ENCODE data around the gene ELK3. TPM values are rescaled to one million over a fixed set of nuclear protein-coding genes. Genes with fewer than 3 reads are reported as not detected.

The ELK3 gene
- total and polyA plus RNA-seq, 12 donors = 6.6 to 33.6 (median 18.7) TPM

GRCh38 chr12:96294831-96295230, 100.7 kb downstream of the ELK3 start:
- peaks cover 0 to 10% of the 10 kb centered on the region in 2 donors for H3K36me3 ChIP-seq (replicated peaks in 1 of 2)
- 69 to 74% (median 73%) methylated on average over 3 of the region's 3 CpGs for WGBS, 4 donors
- TF ChIP-seq CTCF (IDR thresholded peaks at IDR 0.05) (no peak), POLR2A (IDR thresholded peaks at IDR 0.05) (no peak)
- no peak overlapping the region for H3K4me3 ChIP-seq
- no peak overlapping the region for H3K27ac ChIP-seq
- DNase-seq = no peak
- no peaks in the 10 kb centered on the region for H3K4me1 ChIP-seq (replicated peaks in 1 of 2)
- intact Hi-C loops (cut with DNase I) = no loop called here
- no peaks in the 10 kb centered on the region for H3K9me3 ChIP-seq (replicated peaks in 1 of 3)
- no peaks in the 10 kb centered on the region for H3K27me3 ChIP-seq

- no peak overlapping the region for H3K27ac ChIP-seq
- H3K9me3 ChIP-seq (replicated peaks in 1 of 3) = no peaks in the 10 kb centered on the region
- no peak for DNase-seq
- TF ChIP-seq CTCF (IDR thresholded peaks at IDR 0.05) = no peak
- no peak for TF ChIP-seq POLR2A (IDR thresholded peaks at IDR 0.05)
- no peaks in the 10 kb centered on the region for H3K4me1 ChIP-seq (replicated peaks in 1 of 2)
- 85 to 98% (median 91%) methylated on average over 6 of the region's 6 CpGs for WGBS, 4 donors
- H3K36me3 ChIP-seq (replicated peaks in 1 of 2) = peaks cover 0 to 10% of the 10 kb centered on the region in 2 donors
- H3K27me3 ChIP-seq = no peaks in the 10 kb centered on the region
- intact Hi-C loops (cut with DNase I) = no loop called here
- no peak overlapping the region for H3K4me3 ChIP-seq
Observed at GRCh38 chr12:96295532-96296160, 101.5 kb downstream of the ELK3 start.

- intact Hi-C loops (cut with DNase I) = no loop called here
- DNase-seq = no peak
- Histone ChIP-seq H3K4me3 (no peak overlapping the region), H3K27me3 (no peaks in the 10 kb centered on the region), H3K27ac (no peak overlapping the region), H3K9me3 (replicated peaks in 1 of 3) (no peaks in the 10 kb centered on the region), H3K4me1 (replicated peaks in 1 of 2) (no peaks in the 10 kb centered on the region), H3K36me3 (replicated peaks in 1 of 2) (peaks cover 0 to 10% of the 10 kb centered on the region in 2 donors)
- TF ChIP-seq POLR2A (IDR thresholded peaks at IDR 0.05) (no peak), CTCF (IDR thresholded peaks at IDR 0.05) (no peak)
- 90 to 97% (median 95%) methylated on average over 4 of the region's 4 CpGs for WGBS, 4 donors
Observed at GRCh38 chr12:96297504-96297903, 103.3 kb downstream of the ELK3 start.

GRCh38 chr12:96300064-96300463, 105.9 kb downstream of the ELK3 start:
- intact Hi-C loops (cut with DNase I) = no loop called here
- H3K4me1 ChIP-seq (replicated peaks in 1 of 2) = no peaks in the 10 kb centered on the region
- no peaks in the 10 kb centered on the region for H3K27me3 ChIP-seq
- 91 to 97% (median 96%) methylated on average over 5 of the region's 5 CpGs for WGBS, 4 donors
- no peak for DNase-seq
- no peak overlapping the region for H3K27ac ChIP-seq
- H3K36me3 ChIP-seq (replicated peaks in 1 of 2) = peaks cover 0 to 10% of the 10 kb centered on the region in 2 donors
- no peak overlapping the region for H3K4me3 ChIP-seq
- H3K9me3 ChIP-seq (replicated peaks in 1 of 3) = no peaks in the 10 kb centered on the region
- TF ChIP-seq POLR2A (IDR thresholded peaks at IDR 0.05) (no peak), CTCF (IDR thresholded peaks at IDR 0.05) (no peak)

All from adrenal gland (tissue), 12 donors.